HG03354 (cell line): ENCODE measurements around the gene BTBD19.
"Not testable (repeated sequence)": the region's sequence is repeated elsewhere in the genome, so short reads cannot be mapped to it uniquely, and the experiment has no call there.

Experiments used
- ATAC-seq: cut with Tn5 transposase; IDR thresholded peaks from one replicate; pipeline ENCODE4 v1.9.1; 2021; ENCODE audit warnings: mild to moderate bottlenecking; ENCODE audit not compliant: unreplicated experiment, poor library complexity, severe bottlenecking

Gene BTBD19

GRCh38 chr1:44806704-44807363 lies 1.5 kb upstream of the BTBD19 start, which contains the start of gene DYNLT4:
DYNLT4 (minus strand) TSS chr1:44807351; CDS start chr1:44806668, 683 bp downstream.
- no peak for ATAC-seq

GRCh38 chr1:44807364-44808062 lies 810 bp upstream of the BTBD19 start:
- ATAC-seq: peak; percentile 34

GRCh38 chr1:44808938-44809917 lies 905 bp downstream of the BTBD19 start:
- ATAC-seq: peak; percentile 61

GRCh38 chr1:44810101-44810761 lies 1.9 kb downstream of the BTBD19 start:
- no peak for ATAC-seq

GRCh38 chr1:44810762-44811105 lies 2.4 kb downstream of the BTBD19 start:
- not testable (repeated sequence) for ATAC-seq

- no peak for ATAC-seq
Observed at GRCh38 chr1:44811234-44811633, 2.9 kb downstream of the BTBD19 start.

GRCh38 chr1:44812822-44813543 lies 4.7 kb downstream of the BTBD19 start:
- no peak for ATAC-seq

- not testable (repeated sequence) for ATAC-seq
Observed at GRCh38 chr1:44815926-44816325, 7.6 kb downstream of the BTBD19 start.

- ATAC-seq: no peak
Observed at GRCh38 chr1:44817307-44817706, 9.0 kb downstream of the BTBD19 start.

GRCh38 chr1:44817771-44818495 lies 9.6 kb downstream of the BTBD19 start:
- no peak for ATAC-seq

GRCh38 chr1:44819196-44819607 lies 10.9 kb downstream of the BTBD19 start:
- ATAC-seq: no peak

GRCh38 chr1:44819608-44820327 lies 11.4 kb downstream of the BTBD19 start:
- peak; percentile 79 for ATAC-seq

- peak; percentile 12 for ATAC-seq
Observed at GRCh38 chr1:44820328-44821239, 12.3 kb downstream of the BTBD19 start.

- no peak for ATAC-seq
Observed at GRCh38 chr1:44821240-44821715, 13.0 kb downstream of the BTBD19 start.

GRCh38 chr1:44822131-44822701 lies 13.9 kb downstream of the BTBD19 start:
- ATAC-seq: no peak

- ATAC-seq: no peak
Observed at GRCh38 chr1:44822981-44823451, 14.7 kb downstream of the BTBD19 start.
